GM18861 (cell line): Measurements from ENCODE around the gene URM1.

Experiments used
- ATAC-seq: cut with Tn5 transposase; IDR thresholded peaks from one replicate; pipeline ENCODE4 v1.9.1; 2021; ENCODE audit not compliant: unreplicated experiment

URM1 gene

GRCh38 chr9:128344931-128345605 is 26.1 kb upstream of the URM1 start:
- no peak for ATAC-seq

- ATAC-seq = no peak
Observed at GRCh38 chr9:128349125-128349524, 22.0 kb upstream of the URM1 start.

- ATAC-seq = no peak
Observed at GRCh38 chr9:128349772-128350171, 21.4 kb upstream of the URM1 start.

- ATAC-seq = no peak
Observed at GRCh38 chr9:128355451-128355850, 15.7 kb upstream of the URM1 start.

GRCh38 chr9:128358090-128358489 is 13.1 kb upstream of the URM1 start:
- no peak for ATAC-seq

GRCh38 chr9:128358861-128359260 is 12.3 kb upstream of the URM1 start:
- no peak for ATAC-seq

- no peak for ATAC-seq
Observed at GRCh38 chr9:128360826-128361225, 10.3 kb upstream of the URM1 start.

- ATAC-seq = no peak
Observed at GRCh38 chr9:128361296-128361985, 9.7 kb upstream of the URM1 start.

GRCh38 chr9:128361986-128362646 is 9.1 kb upstream of the URM1 start:
- peak; percentile 69 for ATAC-seq

- ATAC-seq = no peak
Observed at GRCh38 chr9:128362774-128363173, 8.4 kb upstream of the URM1 start.

GRCh38 chr9:128365525-128365924 is 5.6 kb upstream of the URM1 start:
- ATAC-seq = no peak

- no peak for ATAC-seq
Observed at GRCh38 chr9:128369024-128369706, 2.0 kb upstream of the URM1 start.

GRCh38 chr9:128370367-128370751 is 815 bp upstream of the URM1 start:
- no peak for ATAC-seq

- no peak for ATAC-seq
Observed at GRCh38 chr9:128371630-128372117, 500 bp downstream of the URM1 start.

GRCh38 chr9:128372188-128372641 is 1.0 kb downstream of the URM1 start:
- ATAC-seq = no peak

- ATAC-seq = no peak
Observed at GRCh38 chr9:128372784-128373183, 1.6 kb downstream of the URM1 start.

- ATAC-seq = no peak
Observed at GRCh38 chr9:128374221-128374675, 3.1 kb downstream of the URM1 start.

- ATAC-seq = no peak
Observed at GRCh38 chr9:128375865-128376264, 4.7 kb downstream of the URM1 start.

- ATAC-seq = no peak
Observed at GRCh38 chr9:128382261-128382660, 11.1 kb downstream of the URM1 start.

GRCh38 chr9:128383007-128383753 is 12.0 kb downstream of the URM1 start:
- ATAC-seq = no peak

GRCh38 chr9:128383791-128384190 is 12.6 kb downstream of the URM1 start:
- ATAC-seq = no peak
